ENCODE results near the gene MAZ.

DNA sequence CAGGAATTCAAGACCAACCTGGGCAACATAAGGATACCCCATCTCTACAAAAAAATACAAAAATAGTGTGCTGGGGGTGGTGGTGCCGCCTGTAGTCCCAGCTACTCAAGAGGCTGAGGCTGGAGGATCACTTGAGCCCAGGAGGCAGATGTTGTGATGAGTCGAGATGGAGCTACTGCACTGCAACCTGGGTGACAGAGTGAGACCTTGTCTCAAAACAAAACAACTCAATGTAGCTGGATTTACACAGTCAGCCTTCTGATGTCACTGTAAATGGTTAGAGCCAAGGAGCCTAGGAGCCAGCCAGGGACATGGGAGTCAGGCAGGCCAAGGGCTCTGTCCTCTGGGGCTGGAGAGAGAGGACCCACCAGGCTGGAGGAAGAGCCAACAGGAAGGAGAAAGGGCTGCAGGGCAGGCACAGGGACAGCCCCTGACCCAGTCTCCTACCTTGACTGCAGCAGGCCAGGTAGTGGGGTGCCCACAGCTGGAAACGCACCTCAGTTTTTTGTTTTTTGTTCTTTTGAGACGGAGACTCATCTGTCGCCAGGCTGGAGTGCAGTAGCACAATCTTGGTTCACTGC lies 48.3 kb downstream of the MAZ start:
- no peak for TF ChIP-seq POLR2A (IDR thresholded peaks at IDR 0.05; ENCODE audit: extremely low read depth, insufficient read length)
- TF ChIP-seq CTCF (IDR thresholded peaks at IDR 0.05; ENCODE audit: low read depth, low read length) = no peak
- no peak for TF ChIP-seq MYC (IDR thresholded peaks at IDR 0.05; ENCODE audit: low read depth, low read length)

Measured in NB4 (cell line).